ENCODE results near the gene OBSCN. TPM values are rescaled to one million over a fixed set of nuclear protein-coding genes. Genes with fewer than 3 reads are reported as not detected.

The OBSCN gene
- total and polyA plus RNA-seq, 2 of the 4 experiments (the other 2 are of a cell fraction) = 4.1 to 9.5 TPM

GRCh38 chr1:228347181-228347580, 139.3 kb downstream of the OBSCN start:
- BruUV-seq (replicated peaks) = no TSS peak
- no peak for ATAC-seq (ENCODE audit: low read depth)
- in situ Hi-C loops (cut with MboI; ENCODE audit: low sequenced_read_pairs) (no loop called here), dilution Hi-C loops (cut with HindIII; ENCODE audit: low sequenced_read_pairs, unreplicated experiment) (no loop called here), intact Hi-C loops (cut with micrococcal nuclease) (no loop called here)
- peaks cover 8% of the 10 kb centered on the region; the same call in 1 of the 2 replicates for H3K36me3 ChIP-seq (ENCODE audit: control insufficient read depth, insufficient read depth, low read length)
- no peaks in the 10 kb centered on the region for H3K9me1 ChIP-seq (ENCODE audit: insufficient read depth, low read length)
- H3K79me1 ChIP-seq (ENCODE audit: low read depth in 1 of 2, low read length in 2 of 2) = no peaks in the 10 kb centered on the region
- no peak overlapping the region for H2BK5ac ChIP-seq (ENCODE audit: low read depth, low read length, poor library complexity, severe bottlenecking)
- no peak overlapping the region for H3K4ac ChIP-seq (ENCODE audit: low read depth, low read length)
- H3K23ac ChIP-seq (ENCODE audit: low read depth, low read length) = no peak overlapping the region
- no peak overlapping the region for H3K18ac ChIP-seq (ENCODE audit: low read depth, low read length)
- H2AK5ac ChIP-seq (ENCODE audit: low read depth, low read length) = no peak overlapping the region
- no peaks in the 10 kb centered on the region for H3K4me1 ChIP-seq (ENCODE audit: control insufficient read depth, insufficient read depth, low read length)
- H3K9me3 ChIP-seq (ENCODE audit: control insufficient read depth, insufficient read depth, low read length) = peaks cover 6% of the 10 kb centered on the region; the same call in 1 of the 2 replicates
- no peak overlapping the region for H3K4me2 ChIP-seq (ENCODE audit: low read depth, low read length)
- H2AK9ac ChIP-seq (replicated peaks; ENCODE audit: low read depth, low read length, poor library complexity) = no peak overlapping the region
- ChIA-PET CTCF (no interaction called here), POLR2A (ENCODE audit: unreplicated experiment) (no interaction called here)
- no peak for DNase-seq
- TF ChIP-seq SMC3 (IDR thresholded peaks at IDR 0.05; ENCODE audit: low read depth, low read length) = no peak
- TF ChIP-seq NFE2L2 (IDR thresholded peaks at IDR 0.05; ENCODE audit: low read depth, low read length) = no peak
- TF ChIP-seq ELK1 (IDR thresholded peaks at IDR 0.05; ENCODE audit: borderline replicate concordance, low read depth, low read length) = no peak
- TF ChIP-seq CHD1 (IDR thresholded peaks at IDR 0.05; ENCODE audit: low read depth, low read length) = no peak
- no peak for TF ChIP-seq MAZ (IDR thresholded peaks at IDR 0.05; ENCODE audit: borderline replicate concordance, low read depth, low read length)
- no peak for TF ChIP-seq POLR2A (IDR thresholded peaks at IDR 0.05; ENCODE audit: low read depth, low read length)
- TF ChIP-seq, protein P1, sequence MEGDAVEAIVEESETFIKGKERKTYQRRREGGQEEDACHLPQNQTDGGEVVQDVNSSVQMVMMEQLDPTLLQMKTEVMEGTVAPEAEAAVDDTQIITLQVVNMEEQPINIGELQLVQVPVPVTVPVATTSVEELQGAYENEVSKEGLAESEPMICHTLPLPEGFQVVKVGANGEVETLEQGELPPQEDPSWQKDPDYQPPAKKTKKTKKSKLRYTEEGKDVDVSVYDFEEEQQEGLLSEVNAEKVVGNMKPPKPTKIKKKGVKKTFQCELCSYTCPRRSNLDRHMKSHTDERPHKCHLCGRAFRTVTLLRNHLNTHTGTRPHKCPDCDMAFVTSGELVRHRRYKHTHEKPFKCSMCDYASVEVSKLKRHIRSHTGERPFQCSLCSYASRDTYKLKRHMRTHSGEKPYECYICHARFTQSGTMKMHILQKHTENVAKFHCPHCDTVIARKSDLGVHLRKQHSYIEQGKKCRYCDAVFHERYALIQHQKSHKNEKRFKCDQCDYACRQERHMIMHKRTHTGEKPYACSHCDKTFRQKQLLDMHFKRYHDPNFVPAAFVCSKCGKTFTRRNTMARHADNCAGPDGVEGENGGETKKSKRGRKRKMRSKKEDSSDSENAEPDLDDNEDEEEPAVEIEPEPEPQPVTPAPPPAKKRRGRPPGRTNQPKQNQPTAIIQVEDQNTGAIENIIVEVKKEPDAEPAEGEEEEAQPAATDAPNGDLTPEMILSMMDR (conservative IDR thresholded peaks at IDR 0.05; ENCODE audit: low read depth, low read length) = no peak
- no peak overlapping the region for H3K27ac ChIP-seq (ENCODE audit: insufficient read depth, low read length)
- H2BK20ac ChIP-seq (ENCODE audit: low read depth, low read length) = no peak overlapping the region
- no peak overlapping the region for H3K56ac ChIP-seq (ENCODE audit: extremely low read depth, insufficient read depth, low read length)
- H3K4me3 ChIP-seq (ENCODE audit: insufficient read depth, low read depth, low read length) = no peak overlapping the region
- no peak overlapping the region for H4K91ac ChIP-seq (ENCODE audit: insufficient read depth, low read depth, low read length)
- H3K14ac ChIP-seq (replicated peaks; ENCODE audit: low read depth, low read length) = no peak overlapping the region
- no peaks in the 10 kb centered on the region for H4K20me1 ChIP-seq (ENCODE audit: insufficient read depth, low read length)
- no peak overlapping the region for H2BK15ac ChIP-seq (ENCODE audit: low read depth, low read length)
- H3K27me3 ChIP-seq (ENCODE audit: control insufficient read depth, insufficient read depth, low read length) = peaks cover 2% of the 10 kb centered on the region
- H4K8ac ChIP-seq (ENCODE audit: low read depth in 2 of 2, low read length in 2 of 2) = no peak overlapping the region
- H2BK120ac ChIP-seq (ENCODE audit: low read depth, low read length) = no peak overlapping the region
- no peak overlapping the region for H3K9ac ChIP-seq (ENCODE audit: low read depth, low read length)
- no peak overlapping the region for H2AFZ ChIP-seq (replicated peaks; ENCODE audit: low read length, poor library complexity)
- WGBS, 2 experiments (ENCODE audit: extremely low coverage in 2 of 2, insufficient read length in 1 of 2) = 58% methylated on average over 3 of the region's 7 CpGs; no CpG with 5 or more reads in 1 of the 2 experiments
- H4K5ac ChIP-seq (ENCODE audit: low read depth, low read length) = no peak overlapping the region
